WTC11 (cell line): Measurements from ENCODE around the gene HIKESHI. TPM values are rescaled to one million over a fixed set of nuclear protein-coding genes. Genes with fewer than 3 reads are reported as not detected.

Experiments used
- ATAC-seq: fragments of 200-7000 bp; cut with Tn5 transposase; 2 replicates; pipeline ENCODE4 v1.10.0; 2021; ENCODE audit warnings: mild to moderate bottlenecking, moderate library complexity
- CTCF ChIA-PET: fragments of 300-600 bp; sonication (Branson Sonifier 250); formaldehyde crosslinking; loops from one replicate; lab custom pipeline; 2021; ENCODE audit warnings: antibody characterized with exemption; lab: Charles Lee
- POLR2A ChIA-PET: fragments of 350-600 bp; sonication (Branson Sonifier 250); formaldehyde crosslinking; loops from one replicate; lab custom pipeline; 2021; ENCODE audit warnings: antibody characterized with exemption; lab: Charles Lee
- DNase-seq: peaks from one replicate; pipeline ENCODE4 v3.0.0; 2021; ENCODE audit warnings: low spot score
- H3K27ac Mint-ChIP-seq: 2 replicates; pipeline ENCODE4 v1.8.0; 2021; ENCODE audit warnings: mixed read lengths
- H3K27me3 Mint-ChIP-seq: 2 replicates; pipeline ENCODE4 v1.8.0; 2021; ENCODE audit warnings: low read depth, mild to moderate bottlenecking, moderate library complexity, mixed read lengths
- H3K36me3 Mint-ChIP-seq: 2 replicates; pipeline ENCODE4 v1.8.0; 2021; ENCODE audit warnings: mixed read lengths
- H3K4me1 Mint-ChIP-seq: 2 replicates; pipeline ENCODE4 v1.8.0; 2022; ENCODE audit warnings: mixed read lengths
- H3K4me3 Mint-ChIP-seq: 2 replicates; pipeline ENCODE4 v1.8.0; 2021; ENCODE audit warnings: mild to moderate bottlenecking, moderate library complexity, mixed read lengths
- H3K9me3 Mint-ChIP-seq: 2 replicates; pipeline ENCODE4 v1.8.0; 2021; ENCODE audit warnings: mixed read lengths
- AFF4 ChIP-seq: sonication (generic); formaldehyde crosslinking; IDR thresholded peaks from 2 replicates; pipeline ENCODE4 v1.8.1; 2023; ENCODE audit warnings: mild to moderate bottlenecking, missing genetic modification reagents, borderline replicate concordance
- ATF2 ChIP-seq: sonication (generic); formaldehyde crosslinking; IDR thresholded peaks from 2 replicates; pipeline ENCODE4 v1.8.1; 2022; ENCODE audit warnings: low read depth, missing genetic modification reagents, borderline replicate concordance
- ATF3 ChIP-seq: sonication (generic); formaldehyde crosslinking; conservative IDR thresholded peaks from 2 replicates; pipeline ENCODE4 v1.8.1; 2022; ENCODE audit warnings: mild to moderate bottlenecking, missing genetic modification reagents
- ATF6 ChIP-seq: sonication (generic); formaldehyde crosslinking; IDR thresholded peaks from 2 replicates; pipeline ENCODE4 v1.8.1; 2023; ENCODE audit warnings: mild to moderate bottlenecking, missing genetic modification reagents
- FOXJ3 ChIP-seq: sonication (generic); formaldehyde crosslinking; IDR thresholded peaks from 2 replicates; pipeline ENCODE4 v1.9.0; 2021; ENCODE audit warnings: missing genetic modification reagents, mild to moderate bottlenecking, borderline replicate concordance
- NFATC4 ChIP-seq: fragments of 250-450 bp; sonication (Bioruptor Pico); IDR thresholded peaks from 2 replicates; pipeline ENCODE4 v1.9.0; 2021; ENCODE audit warnings: mild to moderate bottlenecking
- NR2C2 ChIP-seq: sonication (generic); formaldehyde crosslinking; IDR thresholded peaks from 2 replicates; pipeline ENCODE4 v1.8.0; 2022; ENCODE audit warnings: mild to moderate bottlenecking, missing genetic modification reagents
- TP53 ChIP-seq: sonication (generic); formaldehyde crosslinking; IDR thresholded peaks from 2 replicates; pipeline ENCODE4 v1.8.1; 2023; ENCODE audit warnings: mild to moderate bottlenecking, missing genetic modification reagents
- ZMAT4 ChIP-seq: fragments of 250-450 bp; sonication (Bioruptor Pico); IDR thresholded peaks from 2 replicates; pipeline ENCODE4 v1.9.0; 2021; ENCODE audit warnings: mild to moderate bottlenecking
- ZNF396 ChIP-seq: fragments of 250-450 bp; sonication (Bioruptor Pico); IDR thresholded peaks from 2 replicates; pipeline ENCODE4 v1.8.0; 2021; ENCODE audit warnings: mild to moderate bottlenecking, moderate library complexity, borderline replicate concordance
- total RNA-seq: library from RNA; stranded (reverse); gene quantifications from 3 replicates; pipeline ENCODE4 v1.2.3, GENCODE V29; 2021
- TF ChIP-seq, protein P1 (sequence below): sonication (generic); formaldehyde crosslinking; conservative IDR thresholded peaks from 2 replicates; pipeline ENCODE4 v1.8.1; 2023; ENCODE audit warnings: mild to moderate bottlenecking, low read depth, missing genetic modification reagents, moderate library complexity
- TF ChIP-seq, protein P2 (sequence below): fragments of 200-600 bp; IDR thresholded peaks from 2 replicates; pipeline ENCODE4 v1.8.0; 2022; ENCODE audit warnings: antibody characterized with exemption
- TF ChIP-seq, protein P3 (sequence below): fragments of 250-450 bp; sonication (Bioruptor Pico); IDR thresholded peaks from 2 replicates; pipeline ENCODE4 v1.8.0; 2021; ENCODE audit warnings: mild to moderate bottlenecking
- TF ChIP-seq, protein P4 (sequence below): sonication (generic); formaldehyde crosslinking; IDR thresholded peaks from 2 replicates; pipeline ENCODE4 v1.8.1; 2022; ENCODE audit warnings: missing genetic modification reagents, borderline replicate concordance

HIKESHI gene
- total RNA-seq, 1 experiment from 2014 or later: 48.3 TPM

DNA sequence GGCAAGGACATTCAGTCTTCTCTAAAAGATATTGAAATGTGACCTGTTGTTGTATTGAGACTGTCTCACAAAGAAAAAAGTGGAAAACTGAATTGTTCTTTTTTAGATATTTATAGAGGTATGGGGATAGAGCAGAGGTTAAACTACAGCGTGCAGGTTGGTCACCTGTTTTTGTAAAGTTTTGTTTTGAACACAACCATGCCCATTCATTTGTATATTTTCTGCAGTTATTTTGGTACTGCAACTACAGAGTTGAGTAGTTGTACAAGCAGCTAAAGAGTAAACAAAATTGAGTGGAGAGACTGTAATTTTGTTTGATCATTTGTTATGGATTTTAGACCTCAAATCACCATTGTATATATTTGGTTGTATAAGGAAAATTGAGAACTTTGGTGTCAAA is 46.1 kb upstream of the HIKESHI start:
- TF ChIP-seq, protein P1, sequence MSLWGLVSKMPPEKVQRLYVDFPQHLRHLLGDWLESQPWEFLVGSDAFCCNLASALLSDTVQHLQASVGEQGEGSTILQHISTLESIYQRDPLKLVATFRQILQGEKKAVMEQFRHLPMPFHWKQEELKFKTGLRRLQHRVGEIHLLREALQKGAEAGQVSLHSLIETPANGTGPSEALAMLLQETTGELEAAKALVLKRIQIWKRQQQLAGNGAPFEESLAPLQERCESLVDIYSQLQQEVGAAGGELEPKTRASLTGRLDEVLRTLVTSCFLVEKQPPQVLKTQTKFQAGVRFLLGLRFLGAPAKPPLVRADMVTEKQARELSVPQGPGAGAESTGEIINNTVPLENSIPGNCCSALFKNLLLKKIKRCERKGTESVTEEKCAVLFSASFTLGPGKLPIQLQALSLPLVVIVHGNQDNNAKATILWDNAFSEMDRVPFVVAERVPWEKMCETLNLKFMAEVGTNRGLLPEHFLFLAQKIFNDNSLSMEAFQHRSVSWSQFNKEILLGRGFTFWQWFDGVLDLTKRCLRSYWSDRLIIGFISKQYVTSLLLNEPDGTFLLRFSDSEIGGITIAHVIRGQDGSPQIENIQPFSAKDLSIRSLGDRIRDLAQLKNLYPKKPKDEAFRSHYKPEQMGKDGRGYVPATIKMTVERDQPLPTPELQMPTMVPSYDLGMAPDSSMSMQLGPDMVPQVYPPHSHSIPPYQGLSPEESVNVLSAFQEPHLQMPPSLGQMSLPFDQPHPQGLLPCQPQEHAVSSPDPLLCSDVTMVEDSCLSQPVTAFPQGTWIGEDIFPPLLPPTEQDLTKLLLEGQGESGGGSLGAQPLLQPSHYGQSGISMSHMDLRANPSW: no peak
- no peak for TF ChIP-seq ATF3 (CRISPR knock-in tag)
- TF ChIP-seq, protein P2, sequence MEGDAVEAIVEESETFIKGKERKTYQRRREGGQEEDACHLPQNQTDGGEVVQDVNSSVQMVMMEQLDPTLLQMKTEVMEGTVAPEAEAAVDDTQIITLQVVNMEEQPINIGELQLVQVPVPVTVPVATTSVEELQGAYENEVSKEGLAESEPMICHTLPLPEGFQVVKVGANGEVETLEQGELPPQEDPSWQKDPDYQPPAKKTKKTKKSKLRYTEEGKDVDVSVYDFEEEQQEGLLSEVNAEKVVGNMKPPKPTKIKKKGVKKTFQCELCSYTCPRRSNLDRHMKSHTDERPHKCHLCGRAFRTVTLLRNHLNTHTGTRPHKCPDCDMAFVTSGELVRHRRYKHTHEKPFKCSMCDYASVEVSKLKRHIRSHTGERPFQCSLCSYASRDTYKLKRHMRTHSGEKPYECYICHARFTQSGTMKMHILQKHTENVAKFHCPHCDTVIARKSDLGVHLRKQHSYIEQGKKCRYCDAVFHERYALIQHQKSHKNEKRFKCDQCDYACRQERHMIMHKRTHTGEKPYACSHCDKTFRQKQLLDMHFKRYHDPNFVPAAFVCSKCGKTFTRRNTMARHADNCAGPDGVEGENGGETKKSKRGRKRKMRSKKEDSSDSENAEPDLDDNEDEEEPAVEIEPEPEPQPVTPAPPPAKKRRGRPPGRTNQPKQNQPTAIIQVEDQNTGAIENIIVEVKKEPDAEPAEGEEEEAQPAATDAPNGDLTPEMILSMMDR: no peak
- no peak for TF ChIP-seq ZNF396 (CRISPR knock-in tag)
- TF ChIP-seq AFF4 (CRISPR knock-in tag): no peak
- no peak for TF ChIP-seq NFATC4
- TF ChIP-seq, protein P3, sequence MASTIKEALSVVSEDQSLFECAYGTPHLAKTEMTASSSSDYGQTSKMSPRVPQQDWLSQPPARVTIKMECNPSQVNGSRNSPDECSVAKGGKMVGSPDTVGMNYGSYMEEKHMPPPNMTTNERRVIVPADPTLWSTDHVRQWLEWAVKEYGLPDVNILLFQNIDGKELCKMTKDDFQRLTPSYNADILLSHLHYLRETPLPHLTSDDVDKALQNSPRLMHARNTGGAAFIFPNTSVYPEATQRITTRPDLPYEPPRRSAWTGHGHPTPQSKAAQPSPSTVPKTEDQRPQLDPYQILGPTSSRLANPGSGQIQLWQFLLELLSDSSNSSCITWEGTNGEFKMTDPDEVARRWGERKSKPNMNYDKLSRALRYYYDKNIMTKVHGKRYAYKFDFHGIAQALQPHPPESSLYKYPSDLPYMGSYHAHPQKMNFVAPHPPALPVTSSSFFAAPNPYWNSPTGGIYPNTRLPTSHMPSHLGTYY (CRISPR knock-in tag): no peak
- no peak for TF ChIP-seq NR2C2
- TF ChIP-seq, protein P4, sequence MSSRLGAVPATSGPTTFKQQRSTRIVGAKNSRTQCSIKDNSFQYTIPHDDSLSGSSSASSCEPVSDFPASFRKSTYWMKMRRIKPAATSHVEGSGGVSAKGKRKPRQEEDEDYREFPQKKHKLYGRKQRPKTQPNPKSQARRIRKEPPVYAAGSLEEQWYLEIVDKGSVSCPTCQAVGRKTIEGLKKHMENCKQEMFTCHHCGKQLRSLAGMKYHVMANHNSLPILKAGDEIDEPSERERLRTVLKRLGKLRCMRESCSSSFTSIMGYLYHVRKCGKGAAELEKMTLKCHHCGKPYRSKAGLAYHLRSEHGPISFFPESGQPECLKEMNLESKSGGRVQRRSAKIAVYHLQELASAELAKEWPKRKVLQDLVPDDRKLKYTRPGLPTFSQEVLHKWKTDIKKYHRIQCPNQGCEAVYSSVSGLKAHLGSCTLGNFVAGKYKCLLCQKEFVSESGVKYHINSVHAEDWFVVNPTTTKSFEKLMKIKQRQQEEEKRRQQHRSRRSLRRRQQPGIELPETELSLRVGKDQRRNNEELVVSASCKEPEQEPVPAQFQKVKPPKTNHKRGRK: no peak
- TF ChIP-seq FOXJ3 (CRISPR knock-in tag): no peak
- TF ChIP-seq ATF2 (CRISPR knock-in tag): no peak
- no peak for TF ChIP-seq ATF6 (CRISPR knock-in tag)
- TF ChIP-seq TP53 (CRISPR knock-in tag): no peak
- TF ChIP-seq ZMAT4: no peak
- POLR2A ChIA-PET: no interaction called here
- ATAC-seq (no peak), DNase-seq (no peak)
- Mint-ChIP-seq H3K27ac (no peak overlapping the region), H3K9me3 (no peaks in the 10 kb centered on the region), H3K4me3 (no peak overlapping the region), H3K27me3 (no peaks in the 10 kb centered on the region), H3K36me3 (peaks cover 26% of the 10 kb centered on the region), H3K4me1 (peaks cover 8% of the 10 kb centered on the region; the same call in 1 of the 2 replicates)
- CTCF ChIA-PET: no interaction called here
